IMR-90 (cell line): ENCODE measurements around the gene HCN4. TPM values are rescaled to one million over a fixed set of nuclear protein-coding genes. Genes with fewer than 3 reads are reported as not detected.
A peak's percentile ranks its signal among the peaks of the same experiment; 100 is the strongest.

Experiments
- ATAC-seq: fragments of 200-7000 bp; cut with Tn5 transposase; 2 replicates; pipeline ENCODE4 v1.9.1; 2020; ENCODE audit warnings: low read depth, mild to moderate bottlenecking, moderate library complexity
- BruUV-seq: library from RNA; stranded (reverse); fragments of 400-500 nt; replicated peaks from 2 replicates; lab custom pipeline; 2021; lab: Mats Ljungman, UMichigan
- CTCF ChIA-PET: fragments of 300-600 bp; formaldehyde crosslinking; extraction: SDS; loops from one replicate; lab custom pipeline; 2021; ENCODE audit warnings: antibody characterized with exemption; lab: Yijun Ruan, JAX
- POLR2A ChIA-PET: fragments of 300-600 bp; sonication (Branson Sonifier 250); formaldehyde crosslinking; loops from one replicate; lab custom pipeline; 2022; ENCODE audit warnings: antibody characterized with exemption; ENCODE audit not compliant: unreplicated experiment; lab: Charles Lee
- DNase-seq: peaks from one replicate; pipeline ENCODE4 v3.0.0; 2013
- H2AFZ ChIP-seq: replicated peaks from 2 replicates; pipeline ENCODE3; 2013; ENCODE audit warnings: low read length, mild to moderate bottlenecking; ENCODE audit not compliant: poor library complexity
- H2AK5ac ChIP-seq: 2 replicates; pipeline ENCODE4 v1.6.1; 2013; ENCODE audit warnings: low read depth, low read length, inconsistent platforms
- H2AK9ac ChIP-seq: replicated peaks from 2 replicates; pipeline ENCODE3; 2013; ENCODE audit warnings: mild to moderate bottlenecking, low read depth, low read length, moderate library complexity; ENCODE audit not compliant: poor library complexity
- H2BK120ac ChIP-seq: 2 replicates; pipeline ENCODE4 v1.6.1; 2013; ENCODE audit warnings: low read depth, low read length, inconsistent platforms
- H2BK15ac ChIP-seq: 3 replicates; pipeline ENCODE4 v1.6.1; 2013; ENCODE audit warnings: low read depth, low read length, inconsistent platforms
- H2BK20ac ChIP-seq: 2 replicates; pipeline ENCODE4 v1.6.1; 2013; ENCODE audit warnings: low read depth, mild to moderate bottlenecking, inconsistent platforms, low read length, moderate library complexity
- H2BK5ac ChIP-seq: 2 replicates; pipeline ENCODE4 v1.6.1; 2013; ENCODE audit warnings: mild to moderate bottlenecking, low read depth, low read length, inconsistent platforms; ENCODE audit not compliant: poor library complexity, severe bottlenecking
- H3K14ac ChIP-seq: replicated peaks from 2 replicates; pipeline ENCODE4 v1.6.1; 2013; ENCODE audit warnings: low read depth, low read length, inconsistent platforms
- H3K18ac ChIP-seq: 2 replicates; pipeline ENCODE4 v1.6.1; 2013; ENCODE audit warnings: low read depth, low read length, control low read depth
- H3K23ac ChIP-seq: 2 replicates; pipeline ENCODE4 v1.6.1; 2013; ENCODE audit warnings: low read depth, low read length, inconsistent platforms
- H3K27ac ChIP-seq: 2 replicates; pipeline ENCODE4 v1.5.1; 2013; ENCODE audit warnings: mild to moderate bottlenecking, control low read depth, low read length; ENCODE audit not compliant: insufficient read depth
- H3K27me3 ChIP-seq: 2 replicates; pipeline ENCODE4 v1.6.1; 2013; ENCODE audit warnings: low read length; ENCODE audit not compliant: control insufficient read depth, insufficient read depth
- H3K36me3 ChIP-seq: 2 replicates; pipeline ENCODE4 v1.6.1; 2013; ENCODE audit warnings: low read length, mixed read lengths; ENCODE audit not compliant: control insufficient read depth, insufficient read depth
- H3K4ac ChIP-seq: 2 replicates; pipeline ENCODE4 v1.6.1; 2013; ENCODE audit warnings: low read depth, low read length, inconsistent platforms
- H3K4me1 ChIP-seq: 2 replicates; pipeline ENCODE4 v1.6.1; 2013; ENCODE audit warnings: low read length, mixed read lengths; ENCODE audit not compliant: control insufficient read depth, insufficient read depth
- H3K4me2 ChIP-seq: 2 replicates; pipeline ENCODE4 v1.6.1; 2013; ENCODE audit warnings: low read depth, mild to moderate bottlenecking, control low read depth, low read length, moderate library complexity
- H3K4me3 ChIP-seq: 2 replicates; pipeline ENCODE4 v1.5.1; 2013; ENCODE audit warnings: low read depth, mild to moderate bottlenecking, control low read depth, low read length, moderate library complexity; ENCODE audit not compliant: insufficient read depth
- H3K56ac ChIP-seq: 2 replicates; pipeline ENCODE4 v1.6.1; 2013; ENCODE audit warnings: low read length, inconsistent platforms; ENCODE audit not compliant: insufficient read depth; ENCODE audit errors: extremely low read depth
- H3K79me1 ChIP-seq, 2 experiments: 2 replicates each; pipeline ENCODE4 v1.6.1; 2013; ENCODE audit warnings: low read length in 2 of 2, inconsistent platforms in 1 of 2, low read depth in 1 of 2
- H3K9ac ChIP-seq: 2 replicates; pipeline ENCODE4 v1.6.1; 2013; ENCODE audit warnings: low read depth, low read length, control low read depth
- H3K9me1 ChIP-seq: 2 replicates; pipeline ENCODE4 v1.6.1; 2013; ENCODE audit warnings: low read length, inconsistent platforms; ENCODE audit not compliant: insufficient read depth
- H3K9me3 ChIP-seq: 2 replicates; pipeline ENCODE4 v1.6.1; 2013; ENCODE audit warnings: low read length; ENCODE audit not compliant: control insufficient read depth, insufficient read depth
- H4K20me1 ChIP-seq: 2 replicates; pipeline ENCODE4 v1.6.1; 2013; ENCODE audit warnings: low read length, inconsistent platforms; ENCODE audit not compliant: insufficient read depth
- H4K5ac ChIP-seq: 2 replicates; pipeline ENCODE4 v1.6.1; 2013; ENCODE audit warnings: mild to moderate bottlenecking, low read depth, low read length, control low read depth
- H4K8ac ChIP-seq, 2 experiments: 2 replicates each; pipeline ENCODE4 v1.6.1; 2013; ENCODE audit warnings: low read depth in 2 of 2, low read length in 2 of 2, control low read depth in 1 of 2, inconsistent platforms in 1 of 2
- H4K91ac ChIP-seq: 2 replicates; pipeline ENCODE4 v1.6.1; 2013; ENCODE audit warnings: low read depth, low read length, inconsistent platforms; ENCODE audit not compliant: insufficient read depth
- BHLHE40 ChIP-seq: fragments of 150-350 bp; IDR thresholded peaks from 2 replicates; pipeline ENCODE4 v1.6.1; 2016; ENCODE audit warnings: mild to moderate bottlenecking, low read depth, low read length
- CHD1 ChIP-seq: IDR thresholded peaks from 2 replicates; pipeline ENCODE4 v1.6.1; 2012; ENCODE audit warnings: low read depth, low read length, improper control_type of control experiment
- FOS ChIP-seq: fragments of 150-350 bp; IDR thresholded peaks from 2 replicates; pipeline ENCODE4 v1.6.1; 2016; ENCODE audit warnings: low read depth, low read length
- MAFK ChIP-seq: IDR thresholded peaks from 2 replicates; pipeline ENCODE4 v1.6.1; 2012; ENCODE audit warnings: low read depth, low read length, improper control_type of control experiment
- MAZ ChIP-seq: IDR thresholded peaks from 2 replicates; pipeline ENCODE4 v1.6.1; 2012; ENCODE audit warnings: low read depth, mild to moderate bottlenecking, low read length, improper control_type of control experiment, moderate library complexity, borderline replicate concordance
- MXI1 ChIP-seq: IDR thresholded peaks from 2 replicates; pipeline ENCODE4 v1.6.1; 2012; ENCODE audit warnings: low read depth, mild to moderate bottlenecking, low read length, moderate library complexity, borderline replicate concordance
- NFE2L2 ChIP-seq: fragments of 150-350 bp; IDR thresholded peaks from 2 replicates; pipeline ENCODE4 v1.6.1; 2016; ENCODE audit warnings: low read depth, mild to moderate bottlenecking, low read length
- POLR2A ChIP-seq: IDR thresholded peaks from 2 replicates; pipeline ENCODE4 v1.6.1; 2012; ENCODE audit warnings: mild to moderate bottlenecking, low read depth, low read length
- RCOR1 ChIP-seq: IDR thresholded peaks from 2 replicates; pipeline ENCODE4 v1.6.1; 2012; ENCODE audit warnings: mild to moderate bottlenecking, low read length, improper control_type of control experiment; ENCODE audit not compliant: insufficient replicate concordance
- RFX5 ChIP-seq: IDR thresholded peaks from 2 replicates; pipeline ENCODE4 v1.8.0; 2012; ENCODE audit warnings: low read depth, mild to moderate bottlenecking, low read length, moderate library complexity
- SMC3 ChIP-seq: fragments of 150-350 bp; IDR thresholded peaks from 2 replicates; pipeline ENCODE4 v1.6.1; 2016; ENCODE audit warnings: low read depth, mild to moderate bottlenecking, antibody characterized with exemption, low read length, moderate library complexity
- USF2 ChIP-seq: fragments of 150-350 bp; IDR thresholded peaks from 2 replicates; pipeline ENCODE4 v1.6.1; 2017; ENCODE audit warnings: mild to moderate bottlenecking, antibody characterized with exemption, low read length, low read depth
- WGBS, 2 experiments: methylation state at CpG; one replicate each; pipeline versions ENCODE4 v1.1.5 to v1.1.7; 2013; ENCODE audit warnings: missing lambda C conversion rate in 2 of 2; ENCODE audit not compliant: insufficient read length in 1 of 2; ENCODE audit errors: extremely low coverage in 2 of 2; 5-methylcytosine and 5-hydroxymethylcytosine counted together
- dilution Hi-C: fragments of 300-500 bp; cut with HindIII; formaldehyde crosslinking; loops from one replicate; pipeline ENCODE4 v1.14.3; 2018; ENCODE audit warnings: low sequenced_read_pairs; ENCODE audit not compliant: unreplicated experiment
- in situ Hi-C: fragments of 300-500 bp; cut with MboI; formaldehyde crosslinking; loops from 3 replicates; pipeline ENCODE4 v1.14.3; 2019; ENCODE audit warnings: low sequenced_read_pairs, inconsistent platforms, mixed read lengths
- intact Hi-C: fragments of 100-400 bp; cut with micrococcal nuclease; formaldehyde crosslinking; loops from 2 replicates; pipeline ENCODE4 v1.10.0; 2022
- polyA plus RNA-seq, 3 experiments: library from polyadenylated mRNA; depleted of rRNA; stranded (reverse); fragments of >200 nt; gene quantifications; 2 replicates each; pipeline ENCODE4 v1.2.3, GENCODE V29; 2012; ENCODE audit warnings: low replicate concordance in 1 of 3
- total RNA-seq: library from RNA; depleted of rRNA; stranded (reverse); fragments of >200 nt; gene quantifications from 2 replicates; pipeline ENCODE4 v1.2.3, GENCODE V29; 2012

HCN4 gene
- total and polyA plus RNA-seq, 2 of the 4 experiments (the other 2 are of a cell fraction) = not detected

- CTCF ChIA-PET = no interaction called here
Observed at GRCh38 chr15:73367624-73368300, 996 bp downstream of the HCN4 start.

More at GRCh38 chr15:73367624-73368300, 996 bp downstream of the HCN4 start:
- H2BK5ac ChIP-seq = no peak overlapping the region
- no peak overlapping the region for H2AK9ac ChIP-seq
- no peak overlapping the region for H4K8ac ChIP-seq
- H3K4me3 ChIP-seq = no peak overlapping the region
- no peaks in the 10 kb centered on the region for H3K4me1 ChIP-seq
- H3K4ac ChIP-seq = no peak overlapping the region
- no peak overlapping the region for H2AFZ ChIP-seq
- no peaks in the 10 kb centered on the region; the same call in 1 of the 2 replicates for H4K20me1 ChIP-seq
- in situ Hi-C loops = no loop called here
- DNase-seq (no peak), ATAC-seq (peak; percentile 43; the same call in 1 of the 2 replicates)
- H3K18ac ChIP-seq = no peak overlapping the region
- H2BK120ac ChIP-seq = no peak overlapping the region
- H4K5ac ChIP-seq = no peak overlapping the region
- H3K14ac ChIP-seq = no peak overlapping the region
- dilution Hi-C loops = no loop called here
- H3K27ac ChIP-seq = no peak overlapping the region
- no peak overlapping the region for H3K23ac ChIP-seq
- no peak overlapping the region for H2BK15ac ChIP-seq
- TF ChIP-seq USF2 (no peak), RCOR1 (no peak), RFX5 (no peak), CHD1 (no peak), SMC3 (no peak), FOS (no peak), POLR2A (no peak), BHLHE40 (no peak), MXI1 (no peak), NFE2L2 (no peak), MAFK (no peak), MAZ (no peak)
- no peaks in the 10 kb centered on the region; the same call in 1 of the 2 replicates for H3K9me3 ChIP-seq
- H3K56ac ChIP-seq = no peak overlapping the region
- no peaks in the 10 kb centered on the region for H3K9me1 ChIP-seq
- 1% methylated on average over 59 of the region's 90 CpGs; no CpG with 5 or more reads in 1 of the 2 experiments for WGBS, 2 experiments
- POLR2A ChIA-PET = no interaction called here
- H2AK5ac ChIP-seq = no peak overlapping the region
- no TSS peak for BruUV-seq
- no peak overlapping the region for H4K91ac ChIP-seq
- H3K79me1 ChIP-seq = no peaks in the 10 kb centered on the region
- H3K4me2 ChIP-seq = no peak overlapping the region; the same call in 1 of the 2 replicates
- intact Hi-C loops = no loop called here
- peaks cover 93% of the 10 kb centered on the region for H3K27me3 ChIP-seq
- H2BK20ac ChIP-seq = no peak overlapping the region
- H3K9ac ChIP-seq = no peak overlapping the region
- no peaks in the 10 kb centered on the region for H3K36me3 ChIP-seq
